DMS153 treated with DMSO at 0.1 percent for 48 hours (cell line): ENCODE measurements around the gene AGBL3.
"Not testable (repeated sequence)": the region's sequence is repeated elsewhere in the genome, so short reads cannot be mapped to it uniquely, and the experiment has no call there.

ENCODE experiments used
- DNase-seq: peaks from one replicate; lab custom pipeline; 2025; ENCODE audit not compliant: unreplicated experiment; lab: John Stamatoyannopoulos, UW

AGBL3 gene

DNA sequence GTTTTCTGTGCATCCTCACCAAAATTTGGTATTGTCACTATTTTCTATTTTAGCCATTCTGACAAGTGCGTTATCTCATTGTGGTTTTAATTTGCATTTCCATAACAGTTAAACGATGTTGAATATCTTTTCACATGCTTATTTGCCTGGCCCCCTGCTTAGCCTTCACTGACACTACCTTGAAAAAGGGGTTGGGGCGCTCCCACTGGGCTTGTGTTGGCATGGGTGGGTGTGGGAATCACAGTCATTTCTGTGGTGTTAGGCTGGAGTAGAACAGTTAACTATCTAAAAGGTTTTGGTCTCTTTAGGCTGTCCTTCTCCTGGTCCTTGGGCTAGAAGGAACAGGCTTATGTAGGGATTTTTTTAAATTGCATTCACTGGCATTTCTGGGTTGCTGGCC, 89.4 kb downstream of the AGBL3 start:
- no peak for DNase-seq

DNA sequence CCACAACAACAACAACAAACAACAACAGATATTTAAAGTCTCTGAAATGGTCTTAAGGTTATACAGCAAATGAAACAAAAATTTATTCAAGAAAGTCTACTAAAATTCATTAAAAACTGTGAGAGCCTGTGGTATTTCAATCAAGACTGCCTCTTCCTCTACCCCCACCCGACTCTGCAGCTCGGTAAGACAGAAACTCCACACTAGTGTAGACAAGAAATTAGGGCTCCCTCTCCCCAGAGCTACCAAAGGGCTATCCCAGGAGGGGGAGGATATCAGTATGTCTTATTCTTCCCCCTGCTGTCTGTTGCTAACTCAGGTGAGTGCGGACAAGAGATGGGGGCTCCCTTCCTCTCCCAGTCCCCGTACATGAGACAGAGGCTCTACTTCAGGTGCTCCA, 90.6 kb downstream of the AGBL3 start:
- DNase-seq: no peak

DNA sequence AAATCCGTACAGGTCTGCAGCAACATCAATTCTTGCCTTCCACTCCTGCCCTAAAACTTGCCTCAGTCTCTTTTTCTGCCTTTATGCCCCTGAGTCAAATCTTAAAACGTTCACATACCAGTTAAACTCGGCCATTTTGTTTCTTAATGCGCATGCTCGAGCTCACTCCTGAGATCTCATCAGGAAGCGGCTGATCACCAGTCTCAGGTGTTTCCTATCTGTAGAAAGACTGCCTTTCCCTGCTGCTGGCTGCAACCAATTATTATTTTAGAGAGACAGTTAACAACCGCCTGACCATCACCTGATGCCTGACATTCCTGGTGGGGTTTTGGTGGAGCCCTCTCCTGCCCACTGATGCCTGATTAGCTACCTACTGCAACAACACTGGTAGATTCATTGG, 91.3 kb downstream of the AGBL3 start:
- no peak for DNase-seq

DNA sequence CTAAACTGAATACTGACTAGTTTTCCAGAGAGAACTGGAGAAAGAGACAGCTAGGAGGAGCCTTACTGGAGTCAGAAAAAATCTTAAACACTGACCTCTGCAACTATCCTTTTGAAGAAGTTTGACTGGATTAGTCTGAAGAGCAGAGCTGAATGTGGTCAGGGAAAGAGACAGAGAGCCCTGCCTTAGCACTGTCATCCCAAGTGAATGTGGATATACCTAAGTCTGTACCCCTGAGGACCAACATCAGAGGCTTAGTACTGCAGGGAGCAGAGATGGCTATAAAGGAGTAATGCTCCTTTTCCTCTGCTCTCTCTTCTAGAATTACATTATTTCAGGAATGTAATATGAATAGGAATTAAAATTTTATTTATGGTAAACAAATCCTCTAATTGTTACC, 91.7 kb downstream of the AGBL3 start:
- no peak for DNase-seq

DNA sequence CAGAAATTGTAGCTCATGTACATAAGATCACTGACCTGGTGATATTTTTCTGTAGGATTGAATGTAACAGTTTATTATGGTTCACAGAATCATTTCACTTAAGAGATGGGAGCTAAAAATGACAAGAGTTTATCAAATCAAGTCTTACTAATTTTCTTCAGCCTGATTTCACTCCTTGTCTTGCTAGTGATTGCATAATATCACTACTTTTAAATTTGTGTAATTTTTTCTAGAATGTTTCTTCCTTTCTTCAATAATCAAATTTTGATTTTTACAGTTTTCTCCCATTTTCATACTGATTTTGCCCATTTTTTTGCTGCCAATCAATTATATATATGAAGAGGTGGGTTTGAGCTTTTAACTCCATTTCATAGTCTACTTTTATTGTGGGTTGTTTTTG, 92.8 kb downstream of the AGBL3 start:
- DNase-seq: no peak

DNA sequence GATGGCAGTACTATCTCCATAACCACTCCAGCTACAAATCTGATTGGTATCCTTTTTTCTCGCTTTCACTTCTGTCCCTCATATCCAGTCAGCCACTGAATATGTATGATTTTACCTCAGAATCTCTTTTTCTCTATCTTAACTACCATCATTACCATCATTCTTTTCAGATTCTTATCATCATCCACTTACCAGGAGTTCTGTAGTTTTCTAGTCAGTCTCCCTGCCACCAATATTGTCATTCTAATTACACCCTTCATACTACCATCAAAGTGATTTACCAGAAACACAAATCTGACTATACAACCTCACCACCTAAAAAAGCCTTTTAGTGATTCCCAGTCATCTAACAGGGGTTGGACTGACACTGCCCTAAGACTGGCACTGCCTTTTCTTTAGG, 96.7 kb downstream of the AGBL3 start:
- DNase-seq: no peak

DNA sequence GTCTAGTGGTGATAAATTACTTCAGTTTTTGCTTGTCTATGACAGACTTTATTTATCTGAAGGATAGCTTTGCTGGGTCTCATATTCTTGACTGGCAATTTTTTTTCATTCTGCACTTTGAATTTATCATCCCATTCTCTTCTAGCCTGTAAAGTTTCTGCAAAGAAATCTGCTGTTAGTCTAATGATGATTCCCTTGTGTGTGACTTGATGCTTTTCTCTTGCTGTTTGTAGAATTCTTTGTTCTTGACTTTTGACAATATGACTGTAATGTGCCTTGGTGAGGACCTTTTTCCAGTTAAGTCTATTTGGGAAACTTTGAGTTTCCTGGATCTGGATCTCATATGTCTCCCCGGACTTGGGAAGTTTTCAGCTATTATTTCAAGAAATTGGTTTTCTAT, 102.3 kb downstream of the AGBL3 start:
- no peak for DNase-seq

DNA sequence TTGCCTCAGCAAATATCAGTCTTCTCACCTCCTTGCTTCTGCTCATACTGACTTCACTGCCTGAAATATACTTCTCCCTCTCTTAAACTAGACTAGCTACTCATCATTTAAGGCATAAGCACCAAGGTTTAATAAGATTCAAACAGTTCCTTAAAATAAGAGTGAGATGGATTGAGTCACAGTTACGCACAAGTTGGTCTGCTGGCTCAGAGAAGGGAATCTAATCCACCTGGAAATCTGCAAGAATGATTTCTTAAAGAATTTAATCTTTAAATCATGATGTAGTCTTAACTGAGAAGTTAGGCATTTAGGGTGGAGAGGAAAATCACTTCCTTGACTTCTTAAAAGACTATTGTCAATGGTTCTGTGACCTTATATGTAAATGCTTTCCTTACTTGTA, 105.4 kb downstream of the AGBL3 start:
- no peak for DNase-seq

DNA sequence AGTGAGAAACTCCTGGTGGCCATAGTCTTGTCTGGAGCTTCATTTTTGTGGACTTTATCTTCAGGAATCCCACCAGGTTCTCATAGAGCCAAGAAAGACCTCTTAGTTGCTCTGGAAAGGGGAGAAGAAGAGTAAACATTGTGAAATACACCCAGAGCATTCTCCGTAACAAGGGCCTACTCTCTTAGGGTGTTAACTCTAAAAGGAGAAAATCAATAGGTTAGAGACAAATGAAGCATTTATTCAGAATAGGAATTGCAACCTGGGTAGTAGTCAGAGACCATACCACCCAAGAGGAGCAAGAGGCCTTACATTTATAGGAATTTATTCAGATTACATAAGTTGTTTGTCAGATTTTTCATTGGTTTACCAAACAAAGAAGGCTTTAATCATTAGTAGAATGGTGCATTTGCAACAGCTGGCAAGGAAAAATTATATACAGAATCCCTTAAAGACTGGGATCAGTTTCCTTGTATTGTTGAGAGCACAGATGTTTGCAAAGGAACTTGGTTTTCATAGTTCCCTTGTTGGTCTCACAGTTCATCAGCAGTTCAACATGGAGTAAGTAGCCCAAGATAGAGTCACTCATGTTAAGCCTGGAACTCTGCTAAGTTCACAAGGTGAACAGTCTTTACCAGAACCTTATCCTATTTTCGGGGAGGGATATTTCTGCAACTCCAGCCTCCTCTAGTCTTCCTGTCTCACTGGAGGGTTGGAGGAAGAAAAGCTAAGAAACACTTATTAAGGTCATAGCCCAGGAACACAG, 108.3 kb downstream of the AGBL3 start:
- no peak for DNase-seq

DNA sequence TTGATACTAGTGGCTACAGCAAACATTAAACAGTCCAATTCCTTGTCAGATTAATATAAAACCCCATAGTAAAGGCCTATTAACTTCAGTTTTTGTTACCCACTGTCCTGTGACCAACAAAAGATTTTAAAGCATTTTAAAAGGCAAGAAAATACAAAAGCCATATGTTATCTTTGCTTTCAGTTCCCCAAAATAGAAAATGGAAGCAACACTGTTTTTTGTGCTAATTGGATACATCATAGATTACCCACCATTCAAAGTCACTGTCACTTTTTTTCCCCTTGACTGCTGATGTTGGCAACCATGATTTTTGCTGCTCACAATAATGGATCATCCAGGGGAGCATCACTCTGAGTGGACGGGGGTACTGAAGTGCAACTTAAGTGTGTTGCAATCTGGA, 109.1 kb downstream of the AGBL3 start:
- no peak for DNase-seq

DNA sequence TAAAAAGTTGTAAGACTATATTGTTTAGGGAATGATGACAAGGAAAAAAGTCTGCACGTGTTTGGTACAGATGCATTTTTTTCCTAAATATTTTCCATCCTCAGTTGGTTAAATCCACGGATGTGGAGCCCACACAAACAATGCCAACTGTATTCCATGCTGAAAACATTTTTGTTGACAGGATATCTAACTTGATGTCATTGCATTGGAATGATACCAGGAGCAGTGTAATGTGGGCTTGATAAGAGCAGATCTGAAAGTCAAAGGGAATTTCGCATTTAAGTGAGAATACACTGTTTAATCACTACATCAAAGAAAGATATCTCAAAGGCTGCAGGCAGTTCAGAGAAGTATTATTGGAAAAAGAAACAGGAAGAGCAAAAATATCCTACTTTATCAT, 112.1 kb downstream of the AGBL3 start:
- no peak for DNase-seq

DNA sequence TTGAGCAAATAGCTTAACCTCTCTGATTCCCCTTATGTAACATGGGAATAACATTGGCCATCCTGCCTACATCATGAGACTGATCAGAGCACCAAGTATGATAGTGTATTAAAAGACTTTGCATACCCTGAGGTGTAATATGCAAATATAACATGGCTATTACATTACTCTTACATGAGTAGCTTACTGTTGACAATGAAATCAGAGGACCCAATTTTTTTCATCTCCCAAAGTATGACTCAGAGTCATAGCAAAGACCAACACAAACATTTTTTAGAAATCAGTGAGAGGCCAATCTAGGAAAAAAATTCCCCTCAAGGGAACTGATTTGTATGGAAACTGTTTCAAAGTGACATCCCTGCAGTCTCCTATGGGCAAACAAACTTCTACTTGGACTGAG, 114.5 kb downstream of the AGBL3 start:
- no peak for DNase-seq

DNA sequence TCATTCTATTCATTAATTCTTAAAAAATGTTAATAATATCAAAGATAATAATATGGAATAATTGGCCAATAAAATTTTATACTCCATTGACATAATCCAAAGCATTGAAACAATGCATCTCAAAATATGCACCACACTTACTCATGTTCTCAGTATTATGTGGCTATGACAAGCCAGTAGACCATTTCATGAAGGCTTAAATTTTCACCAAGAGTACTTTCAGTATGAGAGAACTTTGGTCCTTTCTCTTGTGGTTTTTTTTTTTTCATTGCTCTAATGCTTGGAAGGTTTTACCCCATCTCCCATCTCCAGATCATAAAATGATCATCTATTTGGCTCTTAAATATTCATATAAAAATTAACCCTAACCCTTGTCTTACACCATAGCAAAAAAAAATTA, 116.1 kb downstream of the AGBL3 start:
- no peak for DNase-seq

DNA sequence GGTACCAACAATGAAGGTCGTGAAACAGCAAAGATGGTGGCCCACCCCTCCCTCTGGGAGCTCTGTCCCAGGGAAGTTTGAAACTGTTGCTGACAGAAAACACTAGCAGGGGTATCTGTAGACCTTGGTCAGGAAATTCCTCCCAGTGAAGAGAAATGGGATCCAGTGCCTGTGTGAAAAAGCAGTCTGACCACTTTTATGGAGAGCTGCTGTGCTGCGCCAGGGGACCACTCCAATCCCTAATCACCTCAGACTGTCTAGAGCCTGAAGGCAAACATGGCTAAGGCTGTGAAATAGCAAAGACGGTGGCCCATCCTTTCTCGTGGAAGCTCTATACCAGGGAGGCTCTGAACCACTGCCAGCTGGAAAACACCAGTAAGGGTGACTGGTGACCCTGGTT, 123.3 kb downstream of the AGBL3 start:
- DNase-seq: no peak

DNA sequence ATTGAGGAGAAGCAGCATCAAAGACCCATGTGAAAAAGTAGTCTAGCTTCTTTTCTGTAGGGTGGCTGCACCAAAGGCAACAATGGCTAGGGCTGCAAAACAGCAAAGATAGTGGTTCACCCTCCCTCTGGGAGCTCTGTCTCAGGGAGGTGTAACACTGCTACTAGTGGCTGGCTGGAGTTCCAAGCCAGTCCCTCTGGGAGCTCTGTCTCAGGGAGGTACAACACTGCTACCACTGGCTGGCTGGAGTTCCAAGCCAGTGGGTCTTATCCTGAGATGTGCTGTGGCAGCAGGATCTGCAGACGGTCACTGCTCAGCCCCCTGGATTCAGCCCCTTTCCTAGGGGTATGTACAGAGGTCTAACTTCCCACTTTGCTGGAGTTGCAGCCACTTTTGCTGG, 123.7 kb downstream of the AGBL3 start:
- DNase-seq: no peak

DNA sequence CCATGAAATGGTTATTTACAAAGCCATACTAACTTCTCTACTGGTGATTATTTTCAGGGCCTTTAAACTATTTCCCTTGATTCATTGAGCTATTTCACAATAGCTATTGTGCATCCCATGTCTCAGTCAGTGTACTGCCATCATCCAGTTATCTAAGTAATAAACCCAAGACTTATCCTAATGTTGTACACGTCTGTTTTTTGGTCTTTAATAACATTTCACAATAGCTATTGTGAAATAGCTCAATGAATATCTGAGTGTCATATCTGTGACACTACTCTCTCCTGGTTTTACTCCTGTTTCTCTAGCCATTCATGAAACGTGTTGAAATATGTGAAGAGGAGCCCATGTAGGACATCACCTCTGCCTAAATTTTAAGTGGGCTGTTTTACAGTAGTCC, 125.1 kb downstream of the AGBL3 start:
- no peak for DNase-seq

DNA sequence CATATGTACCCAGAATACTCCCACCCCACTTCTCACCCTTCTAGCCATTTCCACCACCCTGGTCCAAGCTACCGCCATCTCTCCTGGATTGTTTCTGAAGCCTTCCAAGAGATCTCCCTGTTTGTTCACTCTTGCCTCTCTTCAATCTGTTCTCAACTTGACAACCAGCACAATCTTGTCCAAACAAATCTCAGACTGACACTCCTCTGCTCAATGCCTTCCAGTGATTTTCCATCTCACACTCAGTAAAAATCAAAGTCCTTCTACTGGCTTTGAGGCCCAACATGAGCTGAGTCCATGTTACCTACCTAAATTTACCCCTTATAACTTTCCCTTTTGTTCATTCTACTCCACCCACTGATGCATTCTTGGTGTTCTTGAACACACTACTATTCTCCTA, 128.3 kb downstream of the AGBL3 start:
- DNase-seq: no peak

DNA sequence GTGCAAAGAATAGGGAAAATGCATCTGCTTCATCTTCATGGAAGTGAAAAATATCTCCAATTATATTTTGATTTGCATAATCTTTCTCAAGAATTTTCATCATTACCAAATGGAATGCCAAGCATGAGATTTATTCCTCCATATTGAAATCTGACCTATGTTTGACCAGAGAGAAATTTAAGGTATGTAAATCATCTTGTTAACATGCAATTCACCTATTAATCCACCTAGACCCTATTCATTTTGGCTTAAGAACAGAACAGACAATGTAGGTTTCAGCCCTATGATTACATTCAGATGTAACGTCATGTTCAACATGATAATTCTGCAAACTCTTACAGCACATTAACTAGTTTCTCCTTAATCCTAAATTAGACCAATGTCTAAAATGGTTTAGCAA, 130.8 kb downstream of the AGBL3 start:
- no peak for DNase-seq

DNA sequence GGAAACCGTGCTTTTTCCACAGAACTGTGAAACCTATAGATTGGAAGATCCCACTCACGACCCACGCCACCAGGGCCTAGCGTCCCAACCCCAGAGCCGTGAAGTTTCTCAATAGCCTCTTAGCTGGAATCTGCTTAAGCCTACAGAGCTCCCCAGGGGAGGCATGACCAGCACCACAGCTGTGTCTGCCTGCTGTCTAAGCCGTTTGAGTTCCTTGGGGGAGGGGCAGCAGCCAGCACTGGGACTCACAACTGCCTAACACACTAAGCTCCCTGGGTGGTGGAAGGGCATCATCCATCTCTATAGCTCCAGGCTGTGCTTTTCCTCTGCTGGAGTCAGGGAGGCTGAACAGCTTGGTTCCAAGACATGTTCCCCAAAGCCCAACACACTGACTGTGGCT, 135.6 kb downstream of the AGBL3 start:
- no peak for DNase-seq

DNA sequence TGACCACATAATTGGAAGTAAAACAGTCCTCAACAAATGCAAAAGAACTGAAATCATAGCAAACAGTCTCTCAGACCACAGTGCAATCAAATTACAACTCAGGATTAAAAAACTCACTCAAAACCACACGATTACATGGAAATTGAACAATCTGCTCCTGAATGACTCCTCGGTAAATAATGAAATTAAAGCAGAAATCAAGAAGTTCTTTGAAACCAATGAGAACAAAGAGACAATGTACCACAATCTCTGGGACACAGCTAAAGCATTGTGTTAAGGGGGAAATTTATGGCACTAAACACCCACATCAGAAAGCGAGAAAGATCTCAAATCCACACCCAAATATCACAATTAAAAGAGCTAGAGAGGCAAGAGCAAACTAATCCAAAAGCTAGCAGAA, 138.3 kb downstream of the AGBL3 start:
- DNase-seq: not testable (repeated sequence)

DNA sequence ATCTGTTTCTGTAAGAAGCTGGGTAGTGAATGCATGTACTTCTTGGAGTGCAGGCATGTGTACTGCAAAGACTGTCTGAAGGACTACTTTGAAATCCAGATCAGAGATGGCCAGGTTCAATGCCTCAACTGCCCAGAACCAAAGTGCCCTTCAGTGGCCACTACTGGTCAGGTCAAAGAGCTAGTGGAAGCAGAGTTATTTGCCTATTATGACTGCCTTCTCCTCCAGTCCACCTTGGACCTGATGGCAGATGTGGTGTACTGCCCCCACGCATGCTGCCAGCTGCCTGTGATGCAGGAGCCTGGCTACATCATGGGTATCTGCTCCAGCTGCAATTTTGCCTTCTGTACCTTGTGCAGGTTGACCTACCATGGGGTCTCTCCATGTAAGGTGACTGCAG, 142.6 kb downstream of the AGBL3 start:
- no peak for DNase-seq

DNA sequence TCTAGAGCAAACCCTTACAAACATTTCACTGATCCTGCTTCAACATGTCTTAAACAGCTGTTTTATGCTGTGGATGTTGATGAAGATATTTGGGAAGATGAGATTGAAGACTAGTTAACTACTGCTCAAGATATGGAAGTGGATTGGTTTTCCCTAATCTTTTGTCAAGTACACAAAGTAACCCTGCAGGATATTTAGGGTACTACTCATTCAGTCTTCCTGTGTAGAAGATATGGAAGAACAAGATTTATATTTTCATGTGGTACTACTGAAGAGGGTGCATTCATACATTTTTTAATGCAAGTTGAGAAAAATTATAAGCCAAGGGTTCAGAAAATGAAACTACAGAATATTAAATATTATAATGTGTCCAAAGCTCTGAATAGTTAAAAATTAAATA, 143.3 kb downstream of the AGBL3 start:
- no peak for DNase-seq

DNA sequence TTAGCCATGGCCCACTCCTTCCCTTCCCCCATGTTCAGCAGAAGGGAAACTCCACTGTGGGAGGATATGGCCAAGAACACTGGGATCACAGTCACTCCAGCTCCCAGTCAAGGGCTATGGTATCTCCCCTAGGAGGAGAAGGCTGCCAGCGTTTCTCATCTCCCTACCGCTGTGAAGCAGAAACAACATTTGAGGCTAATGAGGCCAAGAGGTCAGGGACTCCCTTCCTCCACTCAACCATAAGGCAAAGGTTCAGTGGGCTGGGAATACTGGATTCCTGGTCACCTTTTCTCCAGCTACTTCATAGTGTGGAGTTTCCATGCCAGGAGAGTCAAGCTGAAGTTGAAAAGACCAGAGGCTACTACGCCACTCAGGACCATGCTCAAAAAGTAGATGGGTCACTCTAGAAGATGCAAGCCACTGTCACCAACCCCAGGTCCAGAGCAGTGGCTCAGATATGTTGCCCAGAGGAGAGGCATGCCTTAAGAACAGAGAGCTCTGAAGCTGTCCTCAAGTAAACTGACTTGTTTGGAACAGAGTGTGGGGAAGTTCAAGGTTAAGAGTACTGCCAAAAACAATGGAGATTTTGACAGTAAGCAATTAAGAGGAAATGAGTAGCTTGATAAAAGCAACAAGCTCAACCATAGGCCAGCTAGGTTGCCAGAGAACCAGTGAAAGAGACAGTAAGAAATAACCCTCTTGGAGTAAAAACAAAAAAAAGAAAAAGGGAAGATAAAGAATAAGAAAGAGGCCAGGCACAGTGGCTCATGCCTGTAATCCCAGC, 157.8 kb downstream of the AGBL3 start:
- no peak for DNase-seq
